ENCODE results near the gene CARMIL3. TPM values are rescaled to one million over a fixed set of nuclear protein-coding genes. Genes with fewer than 3 reads are reported as not detected.
"Not testable (repeated sequence)": the region's sequence is repeated elsewhere in the genome, so short reads cannot be mapped to it uniquely, and the experiment has no call there.

The CARMIL3 gene
- total and polyA plus RNA-seq, 4 experiments from 2014 or later = 0.15 to 0.22 TPM; not detected in 2

DNA sequence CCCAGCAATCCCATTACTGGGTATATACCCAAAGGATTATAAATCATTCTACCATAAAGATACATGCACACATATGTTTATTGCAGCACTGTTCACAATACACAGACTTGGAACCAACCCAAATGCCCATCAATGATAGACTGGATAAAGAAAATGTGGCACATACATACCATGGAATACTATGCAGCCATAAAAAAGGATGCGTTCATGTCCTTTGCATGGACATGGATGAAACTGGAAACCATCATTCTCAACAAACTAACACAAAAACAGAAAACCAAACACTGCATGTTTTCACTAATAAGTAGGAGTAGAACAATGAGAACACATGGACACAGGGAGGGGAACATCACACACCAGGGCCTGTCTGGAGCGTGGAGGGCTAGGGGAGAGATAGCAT lies 20.5 kb upstream of the CARMIL3 start:
- POLR2A ChIA-PET (ENCODE audit: partially characterized antibody); H3K4me3 Mint-ChIP-seq: not testable (repeated sequence)
- H3K9me3 Mint-ChIP-seq = peaks cover 0 to 31% (median 19%) of the 10 kb centered on the region in 8 donors

DNA sequence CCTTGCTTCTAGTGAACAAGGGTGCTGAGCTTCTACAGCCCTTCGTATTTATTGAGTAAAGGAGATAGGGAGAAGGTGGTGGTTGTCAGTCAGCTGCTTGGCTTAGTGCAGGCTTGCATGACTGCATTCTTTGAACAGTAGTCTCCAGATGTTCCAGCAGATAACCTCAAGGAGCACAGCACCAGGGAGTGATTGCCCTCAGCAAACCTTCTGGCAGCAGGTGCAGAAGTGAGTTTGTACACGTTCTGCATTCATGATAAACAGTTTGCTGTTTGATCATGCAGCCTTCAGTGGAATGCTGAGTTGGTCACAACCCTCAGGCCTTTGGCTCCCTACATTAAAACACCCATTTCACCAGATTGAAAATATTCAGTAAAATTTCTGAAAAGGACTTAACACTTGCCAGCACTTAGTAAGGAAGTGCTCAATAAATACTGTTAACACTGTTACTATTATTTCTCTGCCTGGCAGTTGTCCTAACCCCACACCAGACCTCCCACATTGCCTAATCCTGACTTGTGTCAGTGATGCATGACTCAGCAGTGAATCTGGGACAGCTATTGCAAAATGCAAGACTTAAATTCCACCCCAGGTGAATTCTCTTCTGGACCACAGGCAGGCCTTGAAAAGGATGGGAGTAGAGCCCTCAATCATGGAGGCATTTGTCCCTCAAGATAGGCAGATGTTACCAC lies 18.9 kb upstream of the CARMIL3 start:
- ChIA-PET CTCF (ENCODE audit: partially characterized antibody) (interaction anchor here (0.8 to 1.5 kb wide), 3 partner anchors 9 to 17 kb away, joined by 3 to 4 read pairs (median 3); no protein-coding TSS in a partner anchor), POLR2A (ENCODE audit: partially characterized antibody) (no interaction called here)
- Mint-ChIP-seq H3K36me3 (peaks cover 0 to 2% of the 10 kb centered on the region in 2 donors), H3K9me3 (peaks cover 0 to 27% (median 19%) of the 10 kb centered on the region in 8 donors), H3K4me3 (peak overlapping the region in 1 of 8 donors; percentile 1), H3K4me1 (peaks cover 5 to 15% (median 8%) of the 10 kb centered on the region in 4 donors), H3K27me3 (no peaks in the 10 kb centered on the region), H3K27ac (no peak overlapping the region)
- intact Hi-C loops (cut with micrococcal nuclease) = no loop called here
- Histone ChIP-seq H3K27me3 (ENCODE audit: insufficient read depth, low read length) (no peaks in the 10 kb centered on the region), H3K36me3 (ENCODE audit: insufficient read depth, low read length) (no peaks in the 10 kb centered on the region), H3K4me3 (ENCODE audit: low read length in 2 of 2) (no peak overlapping the region), H3K27ac (ENCODE audit: low read depth, low read length) (no peak overlapping the region), H3K4me1 (ENCODE audit: insufficient read depth, low read length) (peaks cover 3% of the 10 kb centered on the region), H3K9me3 (ENCODE audit: control insufficient read depth in 1 of 2, low read length in 2 of 2) (no peaks in the 10 kb centered on the region)
- no peak for DNase-seq

More for the DNA sequence above, 20.5 kb upstream of the CARMIL3 start:
- intact Hi-C loops (cut with micrococcal nuclease); H3K4me1 ChIP-seq (ENCODE audit: insufficient read depth, low read length); H3K4me3 ChIP-seq (ENCODE audit: low read length in 2 of 2); H3K27ac ChIP-seq (ENCODE audit: low read depth, low read length); CTCF ChIA-PET (ENCODE audit: partially characterized antibody); H3K36me3 ChIP-seq (ENCODE audit: insufficient read depth, low read length); H3K36me3 Mint-ChIP-seq; H3K27me3 ChIP-seq (ENCODE audit: insufficient read depth, low read length); DNase-seq; H3K4me1 Mint-ChIP-seq; H3K27me3 Mint-ChIP-seq; H3K9me3 ChIP-seq (ENCODE audit: control insufficient read depth in 1 of 2, low read length in 2 of 2): not testable (repeated sequence)
- H3K27ac Mint-ChIP-seq = peak overlapping the region in 1 of 7 donors; percentile 25

DNA sequence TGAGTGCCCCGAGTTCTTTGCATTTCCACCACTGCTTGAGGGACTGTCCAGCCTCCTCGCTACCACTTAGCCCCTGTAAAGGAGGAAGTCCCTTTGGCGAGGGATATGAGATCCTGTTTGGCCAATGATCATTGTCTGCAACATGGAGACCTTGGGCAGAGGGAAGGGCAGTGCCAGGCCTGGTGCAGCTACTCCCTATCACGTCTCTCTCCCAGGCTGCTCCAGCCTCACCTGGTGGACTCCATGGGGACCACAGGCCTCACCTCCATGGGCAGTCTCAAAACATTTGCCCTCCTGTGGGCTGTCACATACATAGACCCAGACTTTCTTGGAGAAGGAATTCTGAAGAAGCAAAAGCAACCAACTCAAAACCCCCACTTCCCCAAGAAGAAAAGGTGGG lies 16.0 kb upstream of the CARMIL3 start:
- H3K4me1 Mint-ChIP-seq = peaks cover 5 to 15% (median 8%) of the 10 kb centered on the region in 4 donors
- peak overlapping the region in 1 of 2 donors; percentile 73 for H3K4me3 ChIP-seq (ENCODE audit: low read length in 2 of 2)
- POLR2A ChIA-PET (ENCODE audit: partially characterized antibody) = not testable (repeated sequence)

DNA sequence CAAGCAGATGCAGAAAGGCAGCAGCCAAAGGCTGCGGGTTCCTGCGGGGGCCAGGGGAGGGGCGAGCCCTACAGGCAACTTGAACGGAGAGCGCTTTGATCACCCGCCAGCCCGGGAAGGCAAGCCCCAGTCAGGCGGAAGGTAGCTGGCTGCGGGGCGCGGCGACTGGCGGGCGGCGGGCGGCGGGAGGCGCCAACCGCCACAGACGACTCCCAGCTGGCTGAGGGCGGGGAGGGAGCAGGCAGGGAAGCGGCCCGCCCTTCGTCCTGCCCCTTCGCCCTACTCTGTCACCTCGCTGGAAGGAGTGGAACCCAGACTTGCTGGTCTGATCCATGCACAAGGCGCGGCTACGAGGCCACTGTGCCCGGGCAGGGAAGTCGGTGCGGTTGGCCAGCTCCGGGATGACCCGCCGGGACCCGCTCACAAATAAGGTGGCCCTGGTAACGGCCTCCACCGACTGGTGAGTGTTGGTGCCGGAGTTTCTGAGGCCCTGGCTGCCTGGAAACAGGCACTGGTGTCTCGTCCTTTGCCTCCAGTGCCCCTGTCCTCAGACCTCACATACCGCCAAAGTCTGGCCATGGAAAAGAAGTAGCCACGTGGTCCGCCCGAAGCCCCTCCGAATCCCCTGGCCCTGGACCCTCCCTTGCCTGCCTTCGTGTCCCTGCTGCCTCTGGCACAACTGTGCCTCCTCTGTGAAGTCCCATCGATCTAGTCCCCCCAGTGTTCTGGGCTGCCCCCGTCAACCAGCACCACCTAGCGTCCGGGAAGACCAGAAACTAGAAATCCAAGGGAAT lies 15.4 kb upstream of the CARMIL3 start:
- Mint-ChIP-seq H3K27me3 (no peaks in the 10 kb centered on the region), H3K9me3 (peaks cover 0 to 19% (median 15%) of the 10 kb centered on the region in 8 donors), H3K4me1 (peaks cover 5 to 15% (median 8%) of the 10 kb centered on the region in 4 donors), H3K36me3 (peaks cover 0 to 2% of the 10 kb centered on the region in 2 donors), H3K4me3 (peak overlapping the region; percentile 87 to 100 (median 96)), H3K27ac (peak overlapping the region; percentile 79 to 94 (median 88))
- H3K9me3 ChIP-seq (ENCODE audit: control insufficient read depth in 1 of 2, low read length in 2 of 2) = no peaks in the 10 kb centered on the region
- POLR2A ChIA-PET (ENCODE audit: partially characterized antibody) = no interaction called here
- no peaks in the 10 kb centered on the region for H3K27me3 ChIP-seq (ENCODE audit: insufficient read depth, low read length)
- intact Hi-C loops (cut with micrococcal nuclease) = loop anchor here (1.0 to 5.0 kb wide), 4 partner anchors 16 to 404 kb away; partner anchors contain the start of gene CARMIL3
- H3K4me1 ChIP-seq (ENCODE audit: insufficient read depth, low read length) = peaks cover 3% of the 10 kb centered on the region
- H3K4me3 ChIP-seq (ENCODE audit: low read length in 2 of 2) = peak overlapping the region; percentile 47 to 73
- CTCF ChIA-PET (ENCODE audit: partially characterized antibody) = interaction anchor here (1.0 to 1.1 kb wide), 5 partner anchors 10 to 61 kb away, joined by 3 to 4 read pairs (median 4); no protein-coding TSS in a partner anchor
- H3K27ac ChIP-seq (ENCODE audit: low read depth, low read length) = peak overlapping the region; percentile 67
- peak; percentile 53 to 77 (median 66) for DNase-seq
- no peaks in the 10 kb centered on the region for H3K36me3 ChIP-seq (ENCODE audit: insufficient read depth, low read length)

More for the DNA sequence above, 16.0 kb upstream of the CARMIL3 start:
- H3K27ac ChIP-seq (ENCODE audit: low read depth, low read length) = peak overlapping the region; percentile 67
- H3K27me3 Mint-ChIP-seq; DNase-seq; H3K4me1 ChIP-seq (ENCODE audit: insufficient read depth, low read length); H3K27me3 ChIP-seq (ENCODE audit: insufficient read depth, low read length); H3K36me3 Mint-ChIP-seq; H3K36me3 ChIP-seq (ENCODE audit: insufficient read depth, low read length); H3K9me3 ChIP-seq (ENCODE audit: control insufficient read depth in 1 of 2, low read length in 2 of 2): not testable (repeated sequence)
- H3K4me3 Mint-ChIP-seq = peak overlapping the region; percentile 87 to 100 (median 96)
- CTCF ChIA-PET (ENCODE audit: partially characterized antibody) = interaction anchor here (1.0 to 1.1 kb wide), 5 partner anchors 10 to 61 kb away, joined by 3 to 4 read pairs (median 4); no protein-coding TSS in a partner anchor
- intact Hi-C loops (cut with micrococcal nuclease) = loop anchor here (1.0 to 5.0 kb wide), 4 partner anchors 17 to 403 kb away; partner anchors contain the start of gene CARMIL3
- peak overlapping the region; percentile 40 to 94 (median 64) for H3K27ac Mint-ChIP-seq
- peaks cover 0 to 23% (median 19%) of the 10 kb centered on the region in 8 donors for H3K9me3 Mint-ChIP-seq

DNA sequence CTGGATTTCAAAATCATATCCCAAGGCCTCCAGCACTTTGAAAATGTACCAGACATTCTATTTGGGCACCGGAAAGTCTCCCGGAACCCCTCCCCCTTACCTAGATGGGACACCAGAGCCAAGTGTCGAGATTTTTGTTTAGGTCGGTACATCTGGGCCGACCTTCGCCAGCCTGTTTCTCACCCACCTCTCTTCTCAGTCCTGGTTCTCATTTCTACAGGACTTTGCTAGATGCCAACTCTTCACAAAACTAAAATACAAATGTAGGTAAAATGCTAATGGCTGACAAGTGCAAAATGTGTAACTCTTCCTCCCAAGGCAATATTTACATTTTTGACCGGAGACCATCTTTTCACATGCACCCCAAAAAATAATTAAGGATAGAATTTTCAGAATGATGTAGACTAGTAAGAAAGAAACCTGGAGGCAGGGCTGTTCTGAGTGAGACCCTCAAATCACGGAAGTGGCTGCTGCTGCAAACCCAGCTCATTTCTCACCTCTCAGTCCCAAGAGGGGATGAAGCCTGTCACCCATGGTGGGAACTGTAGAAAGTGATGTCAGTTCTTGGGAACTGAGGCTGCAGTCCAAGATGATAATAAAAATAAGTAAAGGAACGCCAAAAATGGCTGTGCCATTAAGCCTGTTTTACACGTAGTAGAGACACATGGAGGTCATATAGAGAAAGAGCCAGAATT lies 14.7 kb upstream of the CARMIL3 start:
- CTCF ChIA-PET (ENCODE audit: partially characterized antibody) = interaction anchor here (1.0 kb wide), 1 partner anchor 21 kb away, joined by 4 read pairs; no protein-coding TSS in a partner anchor
- H3K27ac ChIP-seq (ENCODE audit: low read depth, low read length); POLR2A ChIA-PET (ENCODE audit: partially characterized antibody); H3K4me1 ChIP-seq (ENCODE audit: insufficient read depth, low read length); H3K27me3 Mint-ChIP-seq; H3K36me3 Mint-ChIP-seq; H3K9me3 ChIP-seq (ENCODE audit: control insufficient read depth in 1 of 2, low read length in 2 of 2); H3K27me3 ChIP-seq (ENCODE audit: insufficient read depth, low read length); H3K36me3 ChIP-seq (ENCODE audit: insufficient read depth, low read length); DNase-seq: not testable (repeated sequence)
- intact Hi-C loops (cut with micrococcal nuclease) = loop anchor here (1.0 to 5.0 kb wide), 4 partner anchors 15 to 405 kb away; partner anchors contain the start of gene CARMIL3
- Mint-ChIP-seq H3K4me3 (peak overlapping the region; percentile 87 to 100 (median 96)), H3K9me3 (peaks cover 0 to 12% (median 9%) of the 10 kb centered on the region in 8 donors), H3K4me1 (peaks cover 5 to 15% (median 8%) of the 10 kb centered on the region in 4 donors), H3K27ac (peak overlapping the region; percentile 79 to 94 (median 88))
- H3K4me3 ChIP-seq (ENCODE audit: low read length in 2 of 2) = peak overlapping the region in 1 of 2 donors; percentile 73

DNA sequence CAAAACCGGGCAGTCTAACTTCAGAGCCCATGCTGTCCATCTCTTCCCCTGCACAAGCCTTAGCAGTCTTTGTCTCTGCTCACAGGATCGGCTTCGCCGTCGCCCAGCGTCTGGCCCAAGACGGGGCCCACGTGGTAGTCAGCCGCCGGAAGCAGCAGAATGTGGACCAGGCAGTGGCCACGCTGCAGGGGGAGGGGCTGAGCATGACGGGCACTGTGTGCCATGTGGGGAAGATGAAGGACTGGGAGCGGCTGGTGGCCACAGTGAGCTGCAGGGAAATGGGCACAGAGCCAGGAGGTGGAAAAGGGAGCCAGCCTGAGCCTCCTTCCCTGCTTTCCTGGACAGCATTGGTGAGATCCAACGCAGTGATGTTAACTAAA lies 14.2 kb upstream of the CARMIL3 start:
- Mint-ChIP-seq H3K4me3 (peak overlapping the region in 1 of 8 donors; percentile 1), H3K27me3 (no peaks in the 10 kb centered on the region), H3K36me3 (peaks cover 0 to 2% of the 10 kb centered on the region in 2 donors), H3K4me1 (peaks cover 5 to 15% (median 8%) of the 10 kb centered on the region in 4 donors), H3K9me3 (peaks cover 0 to 6% (median 5%) of the 10 kb centered on the region in 8 donors), H3K27ac (no peak overlapping the region)
- H3K27me3 ChIP-seq (ENCODE audit: insufficient read depth, low read length) = no peaks in the 10 kb centered on the region
- intact Hi-C loops (cut with micrococcal nuclease) = loop anchor here (5.0 kb wide), 1 partner anchor 405 kb away; no protein-coding TSS in a partner anchor
- no peaks in the 10 kb centered on the region for H3K36me3 ChIP-seq (ENCODE audit: insufficient read depth, low read length)
- ChIA-PET CTCF (ENCODE audit: partially characterized antibody) (interaction anchor here (0.7 to 1.4 kb wide), 2 partner anchors 63 to 76 kb away, joined by 3 to 4 read pairs; no protein-coding TSS in a partner anchor), POLR2A (ENCODE audit: partially characterized antibody) (no interaction called here)
- no peak overlapping the region for H3K4me3 ChIP-seq (ENCODE audit: low read length in 2 of 2)
- H3K27ac ChIP-seq (ENCODE audit: low read depth, low read length) = no peak overlapping the region
- no peak for DNase-seq
- no peaks in the 10 kb centered on the region for H3K9me3 ChIP-seq (ENCODE audit: control insufficient read depth in 1 of 2, low read length in 2 of 2)
- peaks cover 3% of the 10 kb centered on the region for H3K4me1 ChIP-seq (ENCODE audit: insufficient read depth, low read length)
